Loucy (cell line): ENCODE data around the gene DCST1.
A peak's percentile ranks its signal among the peaks of the same experiment; 100 is the strongest.

Experiments
- H2AFZ ChIP-seq: fragments of 200-600 bp; sonication (generic); 2 replicates; pipeline ENCODE4 v1.6.0; 2016; ENCODE audit warnings: antibody characterized with exemption, mild to moderate bottlenecking, low read length, moderate library complexity
- H3F3A ChIP-seq: fragments of 200-600 bp; 2 replicates; pipeline ENCODE4 v1.6.0; 2016; ENCODE audit warnings: antibody characterized with exemption, low read depth, mild to moderate bottlenecking
- H3K27me3 ChIP-seq: fragments of 200-600 bp; sonication (generic); 2 replicates; pipeline ENCODE4 v1.6.1; 2014; ENCODE audit warnings: low read length, mild to moderate bottlenecking; ENCODE audit not compliant: insufficient read depth, poor library complexity, severe bottlenecking
- H3K36me3 ChIP-seq: fragments of 200-600 bp; sonication (generic); 2 replicates; pipeline ENCODE4 v1.6.1; 2016; ENCODE audit warnings: low read length; ENCODE audit not compliant: insufficient read depth
- H3K4me1 ChIP-seq: fragments of 200-600 bp; sonication (generic); 2 replicates; pipeline ENCODE4 v1.5.1; 2014; ENCODE audit warnings: low read length, mild to moderate bottlenecking; ENCODE audit not compliant: insufficient read depth, poor library complexity, severe bottlenecking
- H3K4me2 ChIP-seq: fragments of 200-600 bp; sonication (generic); 2 replicates; pipeline ENCODE4 v1.6.0; 2014; ENCODE audit warnings: antibody characterized with exemption, low read length, low read depth, mild to moderate bottlenecking; ENCODE audit not compliant: poor library complexity, severe bottlenecking
- H3K4me3 ChIP-seq: fragments of 200-600 bp; sonication (generic); 2 replicates; pipeline ENCODE4 v1.5.1; 2014; ENCODE audit warnings: low read length, mild to moderate bottlenecking, mixed read lengths; ENCODE audit not compliant: poor library complexity, severe bottlenecking
- H3K79me2 ChIP-seq: fragments of 200-600 bp; sonication (generic); 2 replicates; pipeline ENCODE4 v1.6.1; 2014; ENCODE audit warnings: low read length; ENCODE audit not compliant: insufficient read depth
- H3K9ac ChIP-seq: fragments of 200-600 bp; sonication (generic); 2 replicates; pipeline ENCODE4 v1.6.0; 2014; ENCODE audit warnings: mild to moderate bottlenecking, low read depth, low read length, moderate library complexity; ENCODE audit not compliant: poor library complexity, severe bottlenecking
- H3K9me2 ChIP-seq: fragments of 200-600 bp; sonication (generic); replicated peaks from 2 replicates; pipeline ENCODE4 v1.6.1; 2016; ENCODE audit warnings: low read depth, low read length, mixed read lengths
- H3K9me3 ChIP-seq: fragments of 200-600 bp; sonication (generic); 2 replicates; pipeline ENCODE4 v1.6.1; 2014; ENCODE audit warnings: mild to moderate bottlenecking, antibody characterized with exemption, low read length, low read depth; ENCODE audit not compliant: insufficient read depth
- H4K20me1 ChIP-seq: fragments of 200-600 bp; sonication (generic); 2 replicates; pipeline ENCODE4 v1.6.0; 2014; ENCODE audit warnings: antibody characterized with exemption, low read length, mild to moderate bottlenecking; ENCODE audit not compliant: insufficient read depth, poor library complexity, severe bottlenecking
- EZH2phosphoT487 ChIP-seq: fragments of 200-600 bp; IDR thresholded peaks from 2 replicates; pipeline ENCODE4 v1.6.1; 2018; ENCODE audit warnings: antibody characterized with exemption, mild to moderate bottlenecking, moderate library complexity, borderline replicate concordance
- TF ChIP-seq, protein P1 (sequence below): fragments of 200-600 bp; sonication (generic); conservative IDR thresholded peaks from 2 replicates; pipeline ENCODE4 v1.5.1; 2014; ENCODE audit warnings: mild to moderate bottlenecking, antibody characterized with exemption, low read length

The DCST1 gene

DNA sequence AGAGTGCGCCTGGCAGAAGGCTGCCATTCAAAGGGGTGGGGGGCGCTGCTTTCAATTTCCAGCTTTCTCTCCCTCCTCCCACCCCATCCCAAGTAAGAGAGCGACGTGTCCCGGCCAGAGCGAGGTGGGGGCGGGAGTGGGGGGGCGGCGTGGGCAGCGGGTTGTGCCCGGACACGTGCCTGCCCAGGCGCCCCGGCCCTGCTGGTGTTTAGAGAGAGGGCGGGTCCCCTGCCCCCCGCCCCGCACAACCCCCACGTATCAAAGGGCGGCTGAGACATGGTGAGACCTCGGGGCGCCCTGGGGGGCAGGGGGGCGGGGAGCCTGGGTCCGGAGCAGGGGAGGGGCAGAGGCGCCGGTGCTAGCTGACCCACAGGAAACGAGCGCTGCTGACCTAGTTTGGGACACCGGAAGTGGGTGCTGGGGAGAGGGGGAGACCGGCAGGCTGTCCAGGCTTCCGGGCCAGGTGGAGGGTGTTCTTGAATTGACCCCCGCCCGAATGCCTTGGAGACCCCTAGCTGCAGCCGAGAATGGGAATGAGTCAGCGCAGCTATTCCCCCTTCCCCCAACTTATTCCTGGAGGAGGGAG is 29.8 kb upstream of the DCST1 start:
- Histone ChIP-seq H3K4me3 (peak overlapping the region; percentile 12), H3K9me2 (no peaks in the 10 kb centered on the region), H3K4me2 (peak overlapping the region; percentile 57), H2AFZ (no peak overlapping the region), H3K36me3 (no peaks in the 10 kb centered on the region), H3K27me3 (no peaks in the 10 kb centered on the region), H3F3A (peaks cover 15% of the 10 kb centered on the region), H4K20me1 (no peaks in the 10 kb centered on the region), H3K79me2 (no peaks in the 10 kb centered on the region), H3K4me1 (peaks cover 43% of the 10 kb centered on the region), H3K9me3 (no peaks in the 10 kb centered on the region), H3K9ac (peak overlapping the region; percentile 58)
- TF ChIP-seq, protein P1, sequence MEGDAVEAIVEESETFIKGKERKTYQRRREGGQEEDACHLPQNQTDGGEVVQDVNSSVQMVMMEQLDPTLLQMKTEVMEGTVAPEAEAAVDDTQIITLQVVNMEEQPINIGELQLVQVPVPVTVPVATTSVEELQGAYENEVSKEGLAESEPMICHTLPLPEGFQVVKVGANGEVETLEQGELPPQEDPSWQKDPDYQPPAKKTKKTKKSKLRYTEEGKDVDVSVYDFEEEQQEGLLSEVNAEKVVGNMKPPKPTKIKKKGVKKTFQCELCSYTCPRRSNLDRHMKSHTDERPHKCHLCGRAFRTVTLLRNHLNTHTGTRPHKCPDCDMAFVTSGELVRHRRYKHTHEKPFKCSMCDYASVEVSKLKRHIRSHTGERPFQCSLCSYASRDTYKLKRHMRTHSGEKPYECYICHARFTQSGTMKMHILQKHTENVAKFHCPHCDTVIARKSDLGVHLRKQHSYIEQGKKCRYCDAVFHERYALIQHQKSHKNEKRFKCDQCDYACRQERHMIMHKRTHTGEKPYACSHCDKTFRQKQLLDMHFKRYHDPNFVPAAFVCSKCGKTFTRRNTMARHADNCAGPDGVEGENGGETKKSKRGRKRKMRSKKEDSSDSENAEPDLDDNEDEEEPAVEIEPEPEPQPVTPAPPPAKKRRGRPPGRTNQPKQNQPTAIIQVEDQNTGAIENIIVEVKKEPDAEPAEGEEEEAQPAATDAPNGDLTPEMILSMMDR, result no peak
- TF ChIP-seq EZH2phosphoT487, result no peak

DNA sequence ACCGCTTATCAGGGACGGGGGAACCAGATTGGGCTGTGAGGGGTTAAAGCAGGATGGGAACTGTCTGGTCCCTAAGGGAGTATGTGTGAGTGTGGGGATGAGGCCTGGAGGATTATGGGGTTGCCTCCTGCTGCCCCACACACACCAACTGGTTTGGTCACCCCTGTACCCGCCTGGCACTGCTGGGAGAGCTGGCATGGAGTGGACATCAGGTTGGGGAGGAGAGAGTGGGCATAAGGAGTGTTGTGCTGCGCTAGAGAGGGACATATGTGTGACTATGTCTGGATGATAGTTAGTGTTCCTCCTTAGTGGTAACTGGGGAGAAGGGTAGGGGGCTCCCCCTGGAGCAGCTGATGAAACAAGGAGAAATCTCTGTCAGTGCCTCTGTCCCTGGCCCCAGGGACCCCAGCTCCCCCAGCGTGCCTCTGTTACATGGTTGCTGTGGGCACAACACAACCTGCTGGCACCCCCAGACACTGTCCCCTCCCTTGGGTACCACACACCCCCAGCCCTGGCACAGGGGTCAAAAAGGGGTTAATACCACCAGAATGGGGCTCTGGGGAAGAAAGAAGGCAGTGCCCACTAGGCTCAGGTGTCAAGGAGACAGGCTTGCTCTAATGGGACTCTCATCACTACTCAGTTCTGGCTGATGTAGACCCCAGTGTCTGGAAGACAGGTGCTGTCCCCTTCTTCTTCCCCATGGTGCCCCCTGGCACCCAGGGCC is 29.1 kb upstream of the DCST1 start:
- H3K4me3 ChIP-seq, result peak overlapping the region; percentile 12
- no peaks in the 10 kb centered on the region for H3K9me3 ChIP-seq
- H3K4me2 ChIP-seq, result peak overlapping the region; percentile 57
- peaks cover 44% of the 10 kb centered on the region for H3K4me1 ChIP-seq
- no peaks in the 10 kb centered on the region for H3K27me3 ChIP-seq
- H2AFZ ChIP-seq, result no peak overlapping the region
- H3K9ac ChIP-seq, result peak overlapping the region; percentile 58
- no peaks in the 10 kb centered on the region for H4K20me1 ChIP-seq
- no peaks in the 10 kb centered on the region for H3K9me2 ChIP-seq
- H3K79me2 ChIP-seq, result no peaks in the 10 kb centered on the region
- peaks cover 12% of the 10 kb centered on the region; the same call in 1 of the 2 replicates for H3F3A ChIP-seq
- H3K36me3 ChIP-seq, result no peaks in the 10 kb centered on the region
- TF ChIP-seq EZH2phosphoT487, result no peak
- TF ChIP-seq, protein P1, result no peak

DNA sequence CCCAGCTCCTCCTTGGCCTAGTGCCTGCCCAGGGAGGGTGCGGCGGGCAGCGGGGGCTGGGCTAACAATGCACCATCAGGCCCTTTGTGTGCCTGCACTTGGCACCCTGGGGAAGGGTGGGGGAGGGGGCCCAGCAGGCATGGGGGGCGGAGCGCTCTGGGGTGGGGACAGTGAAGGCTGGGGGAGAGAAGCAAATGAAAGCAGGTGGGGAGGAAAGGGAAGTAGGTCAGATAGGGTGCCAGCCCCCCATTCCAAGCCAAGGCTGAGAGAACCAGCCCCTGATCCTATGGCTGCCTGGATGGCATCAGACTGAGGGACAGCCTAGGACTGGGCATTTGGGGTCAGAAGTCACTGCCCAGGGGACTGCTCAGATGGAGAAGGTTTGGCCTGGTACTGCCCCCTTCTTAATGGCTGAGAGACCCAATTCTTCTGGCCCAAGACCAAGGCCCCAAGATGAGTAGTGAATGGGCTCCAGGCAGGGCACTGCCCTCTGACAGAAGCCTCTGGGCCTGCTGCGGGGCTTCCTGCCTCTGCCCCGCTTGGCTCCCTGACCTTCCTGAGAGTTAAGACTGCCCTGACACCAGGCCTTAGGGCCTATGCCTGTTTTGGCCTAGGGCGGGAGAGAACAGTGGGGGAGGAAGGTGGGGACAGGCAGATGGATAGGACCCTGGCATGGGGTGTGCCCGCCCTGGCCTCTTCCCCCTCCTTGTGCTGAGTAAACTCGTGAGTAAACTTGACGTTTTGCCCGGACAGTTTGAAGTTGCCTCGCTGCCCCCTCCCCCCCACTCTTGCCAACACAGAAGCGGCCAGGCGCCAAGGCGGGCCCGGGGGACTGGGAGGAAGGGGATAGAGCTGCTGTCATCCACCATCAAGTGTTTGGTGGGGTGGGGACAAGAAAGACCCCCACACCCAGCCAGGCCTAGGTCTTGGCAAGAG is 28.3 kb upstream of the DCST1 start:
- Histone ChIP-seq H3K9me3 (no peaks in the 10 kb centered on the region), H3K36me3 (no peaks in the 10 kb centered on the region), H3K9me2 (no peaks in the 10 kb centered on the region), H3K4me2 (peak overlapping the region; percentile 57), H3K79me2 (no peaks in the 10 kb centered on the region), H2AFZ (no peak overlapping the region), H3K4me3 (no peak overlapping the region), H4K20me1 (no peaks in the 10 kb centered on the region), H3F3A (peaks cover 4% of the 10 kb centered on the region; the same call in 1 of the 2 replicates), H3K9ac (peak overlapping the region; percentile 58), H3K27me3 (no peaks in the 10 kb centered on the region), H3K4me1 (peaks cover 44% of the 10 kb centered on the region)
- TF ChIP-seq, protein P1, result no peak
- no peak for TF ChIP-seq EZH2phosphoT487
